DMS 273 (cell line): ENCODE measurements around the gene EMILIN2.
A peak's percentile ranks its signal among the peaks of the same experiment; 100 is the strongest.
"Not testable (repeated sequence)": the region's sequence is repeated elsewhere in the genome, so short reads cannot be mapped to it uniquely, and the experiment has no call there.

ENCODE experiments used
- DNase-seq: peaks from one replicate; lab custom pipeline; 2025; ENCODE audit not compliant: unreplicated experiment; lab: John Stamatoyannopoulos, UW

The EMILIN2 gene

GRCh38 chr18:2846636-2847316 is at the start of gene EMILIN2:
TSS of gene EMILIN2 (plus strand) at chr18:2847006. CDS start at chr18:2847189, 183 bp downstream.
- DNase-seq: no peak

GRCh38 chr18:2797951-2798350 is 48.9 kb upstream of the EMILIN2 start:
- DNase-seq: no peak

- no peak for DNase-seq
Observed at GRCh38 chr18:2799369-2799768, 47.4 kb upstream of the EMILIN2 start.

- DNase-seq: no peak
Observed at GRCh38 chr18:2805970-2806943, 40.5 kb upstream of the EMILIN2 start.

GRCh38 chr18:2808640-2809039 is 38.2 kb upstream of the EMILIN2 start:
- DNase-seq: not testable (repeated sequence)

- not testable (repeated sequence) for DNase-seq
Observed at GRCh38 chr18:2809666-2810183, 37.1 kb upstream of the EMILIN2 start.

- DNase-seq: no peak
Observed at GRCh38 chr18:2811416-2811815, 35.4 kb upstream of the EMILIN2 start.

GRCh38 chr18:2814928-2815327 is 31.9 kb upstream of the EMILIN2 start:
- no peak for DNase-seq

GRCh38 chr18:2818281-2818680 is 28.5 kb upstream of the EMILIN2 start:
- DNase-seq: no peak

GRCh38 chr18:2821695-2822094 is 25.1 kb upstream of the EMILIN2 start:
- peak; percentile 46 for DNase-seq

- DNase-seq: no peak
Observed at GRCh38 chr18:2822213-2822921, 24.4 kb upstream of the EMILIN2 start.

GRCh38 chr18:2823202-2823601 is 23.6 kb upstream of the EMILIN2 start:
- no peak for DNase-seq

- no peak for DNase-seq
Observed at GRCh38 chr18:2823966-2824365, 22.8 kb upstream of the EMILIN2 start.

GRCh38 chr18:2824865-2825264 is 21.9 kb upstream of the EMILIN2 start:
- no peak for DNase-seq

GRCh38 chr18:2825613-2826175 is 21.1 kb upstream of the EMILIN2 start:
- DNase-seq: no peak

- no peak for DNase-seq
Observed at GRCh38 chr18:2826581-2826980, 20.2 kb upstream of the EMILIN2 start.

GRCh38 chr18:2827061-2827460 is 19.7 kb upstream of the EMILIN2 start:
- no peak for DNase-seq

GRCh38 chr18:2836118-2836517 is 10.7 kb upstream of the EMILIN2 start:
- not testable (repeated sequence) for DNase-seq

GRCh38 chr18:2837290-2837689 is 9.5 kb upstream of the EMILIN2 start:
- DNase-seq: not testable (repeated sequence)

GRCh38 chr18:2839202-2839601 is 7.6 kb upstream of the EMILIN2 start:
- no peak for DNase-seq

GRCh38 chr18:2840521-2840920 is 6.3 kb upstream of the EMILIN2 start:
- no peak for DNase-seq
